Hepatocyte (in vitro differentiated cells): ENCODE data around the gene USP54. TPM values are rescaled to one million over a fixed set of nuclear protein-coding genes. Genes with fewer than 3 reads are reported as not detected.

Experiments
- DNase-seq: peaks from one replicate; pipeline ENCODE4 v3.0.0-alpha.2; 2016; ENCODE audit warnings: low spot score
- H2AFZ ChIP-seq: fragments of 200-600 bp; sonication (generic); 2 replicates; pipeline ENCODE4 v1.6.0; 2016; ENCODE audit warnings: antibody characterized with exemption, mild to moderate bottlenecking
- H3K27ac ChIP-seq: fragments of 200-600 bp; sonication (generic); 2 replicates; pipeline ENCODE4 v1.5.1; 2016; ENCODE audit warnings: mild to moderate bottlenecking
- H3K27me3 ChIP-seq: fragments of 200-600 bp; sonication (generic); 2 replicates; pipeline ENCODE4 v1.6.1; 2016
- H3K36me3 ChIP-seq: fragments of 200-600 bp; sonication (generic); replicated peaks from 2 replicates; pipeline ENCODE4 v1.5.1; 2016; ENCODE audit warnings: low read depth; ENCODE audit not compliant: insufficient read depth
- H3K4me1 ChIP-seq: fragments of 200-600 bp; sonication (generic); 2 replicates; pipeline ENCODE4 v1.5.1; 2016; ENCODE audit warnings: mild to moderate bottlenecking, moderate library complexity; ENCODE audit not compliant: insufficient read depth
- H3K4me2 ChIP-seq: fragments of 200-600 bp; sonication (generic); 2 replicates; pipeline ENCODE4 v1.6.0; 2016
- H3K4me3 ChIP-seq: fragments of 200-600 bp; sonication (generic); 2 replicates; pipeline ENCODE4 v1.5.1; 2016; ENCODE audit warnings: mild to moderate bottlenecking
- H3K79me2 ChIP-seq: fragments of 200-600 bp; sonication (generic); 2 replicates; pipeline ENCODE4 v1.6.0; 2017; ENCODE audit warnings: mild to moderate bottlenecking
- H3K9me2 ChIP-seq: fragments of 200-600 bp; sonication (generic); replicated peaks from 2 replicates; pipeline ENCODE4 v1.6.0; 2017; ENCODE audit warnings: mild to moderate bottlenecking; ENCODE audit not compliant: insufficient read depth
- H3K9me3 ChIP-seq: fragments of 200-600 bp; sonication (generic); 2 replicates; pipeline ENCODE4 v1.5.1; 2016; ENCODE audit warnings: low read depth, mild to moderate bottlenecking
- H4K20me1 ChIP-seq: fragments of 200-600 bp; sonication (generic); 2 replicates; pipeline ENCODE4 v1.6.0; 2016; ENCODE audit warnings: mild to moderate bottlenecking; ENCODE audit not compliant: insufficient read depth, poor library complexity, severe bottlenecking
- CTCF ChIP-seq: fragments of 200-600 bp; sonication (generic); IDR thresholded peaks from 2 replicates; pipeline ENCODE4 v1.5.1; 2016; ENCODE audit warnings: antibody characterized with exemption, mild to moderate bottlenecking; ENCODE audit not compliant: poor library complexity
- EZH2 ChIP-seq: fragments of 200-600 bp; sonication (generic); IDR thresholded peaks from 2 replicates; pipeline ENCODE4 v1.6.1; 2016; ENCODE audit warnings: antibody characterized with exemption, mild to moderate bottlenecking, borderline replicate concordance
- EZH2phosphoT487 ChIP-seq: fragments of 200-600 bp; sonication (generic); IDR thresholded peaks from one replicate; pipeline ENCODE4 v1.6.1; 2018; ENCODE audit warnings: antibody characterized with exemption, mild to moderate bottlenecking, low read depth, moderate library complexity; ENCODE audit not compliant: unreplicated experiment, severe bottlenecking
- WGBS: methylation state at CpG from one replicate; pipeline ENCODE4 v1.1.6; 2016; ENCODE audit warnings: low lambda C conversion rate; ENCODE audit errors: missing lambda C conversion rate; 5-methylcytosine and 5-hydroxymethylcytosine counted together
- polyA plus RNA-seq: library from polyadenylated mRNA; unstranded; fragments of >200 nt; fragmentation: Nextera tagmentation; extraction: Ambion mirVana; gene quantifications from 2 replicates; pipeline ENCODE4 v1.2.1, GENCODE V29; 2016
- total RNA-seq: library from RNA; depleted of rRNA; stranded (reverse); fragments of >200 nt; gene quantifications from 2 replicates; pipeline ENCODE4 v1.2.3, GENCODE V29; 2014

USP54 gene
- total and polyA plus RNA-seq, 2 experiments from 2014 or later, result 13.2 to 61.6 TPM

DNA sequence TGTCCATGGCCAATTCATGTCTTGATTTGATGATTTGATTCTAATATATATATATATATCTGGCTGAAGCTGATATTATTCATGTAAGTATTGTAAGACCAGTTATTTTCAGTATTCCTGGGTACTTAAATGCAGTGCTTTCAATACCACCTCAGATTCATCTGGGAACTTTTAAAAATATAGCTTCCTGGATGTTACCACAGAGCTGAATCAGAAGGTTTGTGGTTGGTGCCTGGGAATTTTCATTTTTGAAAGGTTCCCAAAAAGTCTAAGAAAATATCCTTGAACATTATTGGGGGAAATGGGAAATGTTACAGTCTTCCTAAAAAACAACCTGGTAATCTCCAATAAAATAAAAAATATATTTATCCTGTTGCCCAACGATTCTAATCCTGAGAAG is 84.7 kb downstream of the USP54 start:
- Histone ChIP-seq H2AFZ (no peak overlapping the region), H3K79me2 (no peaks in the 10 kb centered on the region), H3K9me3 (no peaks in the 10 kb centered on the region), H3K27me3 (no peaks in the 10 kb centered on the region), H3K27ac (no peak overlapping the region), H3K36me3 (no peaks in the 10 kb centered on the region), H4K20me1 (no peaks in the 10 kb centered on the region), H3K4me1 (no peaks in the 10 kb centered on the region), H3K4me2 (no peak overlapping the region), H3K9me2 (no peaks in the 10 kb centered on the region), H3K4me3 (no peak overlapping the region)
- 91% methylated on average over 1 of the region's 1 CpG for WGBS
- TF ChIP-seq CTCF (no peak), EZH2 (no peak), EZH2phosphoT487 (no peak)
- no peak for DNase-seq

GRCh38 chr10:73506074-73506473 is 85.1 kb downstream of the USP54 start:
- no peaks in the 10 kb centered on the region for H3K9me3 ChIP-seq
- DNase-seq, result no peak
- no peaks in the 10 kb centered on the region for H3K4me1 ChIP-seq
- H3K79me2 ChIP-seq, result no peaks in the 10 kb centered on the region
- no peak overlapping the region for H3K4me2 ChIP-seq
- TF ChIP-seq CTCF (no peak), EZH2phosphoT487 (no peak), EZH2 (no peak)
- no peaks in the 10 kb centered on the region for H3K36me3 ChIP-seq
- H2AFZ ChIP-seq, result no peak overlapping the region
- no peaks in the 10 kb centered on the region for H3K27me3 ChIP-seq
- no peak overlapping the region for H3K27ac ChIP-seq
- H4K20me1 ChIP-seq, result no peaks in the 10 kb centered on the region
- H3K9me2 ChIP-seq, result no peaks in the 10 kb centered on the region
- no peak overlapping the region for H3K4me3 ChIP-seq

DNA sequence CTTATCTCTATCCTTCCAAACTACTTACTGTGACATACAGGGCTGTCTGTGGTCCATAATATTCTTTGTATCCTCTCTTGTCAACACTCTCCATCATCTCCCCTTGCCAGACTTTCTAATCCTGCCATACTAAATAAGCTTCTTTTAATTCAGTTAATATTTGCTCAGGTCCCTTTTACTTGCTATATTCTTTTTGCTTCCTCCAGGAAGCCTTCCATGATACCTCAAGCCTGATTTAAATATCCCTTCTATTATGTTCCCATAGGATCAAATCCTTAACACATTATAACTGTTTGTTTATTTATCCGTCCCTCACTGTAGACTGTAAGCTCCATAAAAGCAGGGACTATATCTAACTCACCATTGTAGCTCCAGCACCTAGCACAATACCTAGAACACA is 88.1 kb downstream of the USP54 start:
- Histone ChIP-seq H3K9me3 (no peaks in the 10 kb centered on the region), H3K4me1 (no peaks in the 10 kb centered on the region), H3K4me2 (no peak overlapping the region), H3K27me3 (no peaks in the 10 kb centered on the region), H3K36me3 (no peaks in the 10 kb centered on the region), H2AFZ (no peak overlapping the region), H3K9me2 (no peaks in the 10 kb centered on the region), H3K27ac (no peak overlapping the region), H4K20me1 (no peaks in the 10 kb centered on the region), H3K4me3 (no peak overlapping the region), H3K79me2 (no peaks in the 10 kb centered on the region)
- DNase-seq, result no peak
- WGBS, result 97% methylated on average over 1 of the region's 1 CpG
- TF ChIP-seq EZH2phosphoT487 (no peak), EZH2 (no peak), CTCF (no peak)

DNA sequence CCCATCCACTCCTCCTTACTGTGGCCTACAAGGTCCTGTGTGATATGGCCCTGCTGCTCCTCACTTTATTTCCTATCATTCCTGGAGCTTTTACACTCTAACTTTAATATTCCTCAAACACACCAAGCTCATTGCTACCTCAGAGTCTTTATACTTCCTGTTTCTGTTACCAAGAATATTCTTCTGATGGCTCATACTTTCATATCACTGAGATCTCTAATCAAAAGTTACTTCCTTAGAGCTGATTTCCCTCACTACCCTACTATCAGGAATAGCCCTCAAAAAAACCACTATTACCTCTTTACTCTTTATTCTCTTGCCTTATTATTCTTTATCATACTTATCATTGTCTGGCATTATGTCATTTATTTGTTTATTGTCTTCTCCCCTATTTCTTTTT is 89.5 kb downstream of the USP54 start:
- no peak overlapping the region for H3K4me2 ChIP-seq
- H3K36me3 ChIP-seq, result no peaks in the 10 kb centered on the region
- H3K4me3 ChIP-seq, result no peak overlapping the region
- H3K4me1 ChIP-seq, result peaks cover 3% of the 10 kb centered on the region
- H3K9me2 ChIP-seq, result no peaks in the 10 kb centered on the region
- no peaks in the 10 kb centered on the region for H3K27me3 ChIP-seq
- no peak for DNase-seq
- H2AFZ ChIP-seq, result no peak overlapping the region
- no peak overlapping the region for H3K27ac ChIP-seq
- H3K9me3 ChIP-seq, result no peaks in the 10 kb centered on the region
- no peak for TF ChIP-seq CTCF
- no peak for TF ChIP-seq EZH2
- no peak for TF ChIP-seq EZH2phosphoT487
- H4K20me1 ChIP-seq, result no peaks in the 10 kb centered on the region
- peaks cover 2% of the 10 kb centered on the region for H3K79me2 ChIP-seq
